Measurements from ENCODE around the gene TIGD3.

The TIGD3 gene, protein sequence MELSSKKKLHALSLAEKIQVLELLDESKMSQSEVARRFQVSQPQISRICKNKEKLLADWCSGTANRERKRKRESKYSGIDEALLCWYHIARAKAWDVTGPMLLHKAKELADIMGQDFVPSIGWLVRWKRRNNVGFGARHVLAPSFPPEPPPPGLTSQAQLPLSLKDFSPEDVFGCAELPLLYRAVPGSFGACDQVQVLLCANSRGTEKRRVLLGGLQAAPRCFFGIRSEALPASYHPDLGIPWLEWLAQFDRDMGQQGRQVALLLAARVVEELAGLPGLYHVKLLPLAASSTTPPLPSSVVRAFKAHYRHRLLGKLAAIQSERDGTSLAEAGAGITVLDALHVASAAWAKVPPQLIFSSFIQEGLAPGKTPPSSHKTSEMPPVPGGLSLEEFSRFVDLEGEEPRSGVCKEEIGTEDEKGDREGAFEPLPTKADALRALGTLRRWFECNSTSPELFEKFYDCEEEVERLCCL

GRCh38 chr11:65354265-65355012 lies at the start of gene TIGD3:
TSS of gene TIGD3 (plus strand) at chr11:65354751. CDS start at chr11:65355809, 1,058 bp downstream.
- FAIRE-seq: no peak

- no peak for FAIRE-seq
These were observed 48.9 kb upstream of the TIGD3 start for GRCh38 chr11:65305501-65306268.

DNA sequence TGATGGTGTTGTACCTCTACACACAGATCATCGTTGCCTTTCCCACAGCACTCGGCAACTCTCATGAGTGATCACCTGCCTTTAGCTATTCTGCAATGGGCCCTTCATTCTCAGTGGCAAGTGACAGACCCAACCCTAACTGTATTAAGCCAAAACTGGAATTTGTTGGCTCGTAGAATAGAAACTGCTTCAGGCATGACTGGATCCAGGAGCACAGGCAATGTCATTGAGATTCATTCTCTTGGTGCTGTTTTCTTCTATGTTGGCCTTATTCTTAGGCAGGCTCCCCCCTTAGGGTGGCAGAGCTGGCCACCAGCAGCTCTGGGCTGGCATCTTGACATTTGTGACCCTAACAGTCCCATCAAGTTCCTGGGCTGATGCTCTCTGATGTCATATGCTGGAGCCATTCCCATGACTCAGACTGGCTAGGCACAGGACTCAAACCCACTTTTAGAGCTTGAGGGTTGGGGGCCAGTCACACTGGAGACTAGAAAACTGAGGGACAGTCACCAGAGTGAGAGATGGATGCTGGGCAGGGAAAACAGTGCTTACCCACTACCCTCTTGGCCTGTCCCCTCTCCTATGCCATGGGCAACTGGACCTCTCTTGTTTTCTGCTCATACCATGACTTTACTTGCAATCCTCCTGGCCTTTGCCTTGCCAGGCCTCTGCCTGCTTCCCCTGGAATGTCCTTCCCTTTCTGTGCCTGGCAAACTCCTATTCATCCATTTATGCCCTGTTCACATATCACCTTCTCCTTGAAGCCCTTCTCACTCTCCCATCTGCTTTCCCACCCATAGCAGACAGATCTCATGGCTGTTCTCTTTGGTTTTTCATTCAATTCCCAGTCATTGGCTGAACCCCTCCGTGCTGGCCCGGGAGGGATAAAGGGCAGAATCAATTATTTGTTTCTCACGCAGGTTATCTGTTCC lies 47.0 kb upstream of the TIGD3 start:
- FAIRE-seq: no peak

DNA sequence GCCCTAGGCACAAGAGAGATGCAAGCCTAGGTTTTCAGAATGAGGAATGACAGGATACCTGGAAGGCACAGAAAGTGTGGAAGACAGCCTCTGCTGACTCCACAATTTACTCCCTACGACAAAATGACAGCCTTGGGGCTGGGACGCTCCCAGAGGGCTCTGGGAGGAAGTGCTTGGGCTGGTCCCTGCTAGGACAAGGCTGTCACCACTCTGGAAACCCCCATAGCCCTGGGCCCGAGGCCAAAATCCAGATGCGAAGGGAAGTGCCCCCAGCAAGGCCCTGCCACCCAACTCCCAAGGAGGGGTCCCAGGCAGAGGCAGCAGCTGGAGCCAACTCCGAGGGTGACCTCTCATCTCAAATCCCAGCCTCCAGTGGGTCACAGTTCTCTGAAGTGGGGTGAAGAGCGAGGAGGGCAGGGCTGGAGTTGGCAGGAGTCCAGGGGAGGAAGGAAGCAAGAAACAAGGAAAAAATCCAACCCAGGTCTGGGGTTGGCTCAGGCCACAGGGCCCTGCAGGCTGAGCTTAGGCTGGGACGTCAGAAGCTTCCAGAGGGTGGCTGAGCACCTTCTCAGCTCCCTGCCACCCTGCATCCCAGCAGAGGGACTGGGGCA lies 46.2 kb upstream of the TIGD3 start:
- FAIRE-seq: no peak

DNA sequence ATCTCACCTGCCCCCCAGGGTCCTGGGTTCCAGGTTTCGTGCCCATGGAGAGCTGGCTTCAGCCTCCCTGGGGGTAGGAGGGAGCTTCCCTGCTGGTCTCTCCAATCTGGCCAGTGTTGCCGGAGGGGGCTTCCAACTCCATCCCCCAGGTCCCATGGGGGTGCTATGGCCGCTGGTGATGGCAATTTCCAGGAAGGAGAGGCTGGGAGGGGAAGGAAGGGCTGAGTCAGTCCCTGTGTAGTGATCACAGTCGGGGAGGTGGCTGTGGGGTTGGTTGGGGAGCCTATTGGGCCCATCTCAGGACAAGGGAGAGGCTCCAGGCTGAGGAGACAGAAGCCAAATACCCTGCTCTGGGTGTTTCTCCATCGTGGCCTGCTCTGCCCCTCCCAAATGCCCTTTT lies 45.5 kb upstream of the TIGD3 start:
- no peak for FAIRE-seq

DNA sequence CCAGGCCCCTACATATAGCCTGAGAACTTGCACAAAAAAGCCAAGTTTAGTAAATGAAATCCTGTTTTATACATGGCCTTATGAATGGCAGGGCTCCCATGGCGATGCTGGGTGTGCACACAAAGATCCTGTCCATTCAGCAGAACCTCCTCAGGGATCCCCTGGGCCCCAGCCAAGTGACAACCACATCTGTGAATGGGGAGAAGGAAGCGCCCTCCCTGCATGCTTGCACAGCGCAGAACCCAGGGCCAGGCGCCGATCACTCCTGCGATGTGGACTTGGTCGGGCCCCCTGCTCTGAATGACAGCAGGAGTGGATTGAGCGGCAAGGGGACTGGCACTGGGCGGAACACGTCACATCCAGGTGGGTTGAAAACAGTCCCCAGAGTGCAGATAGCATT lies 44.3 kb upstream of the TIGD3 start:
- no peak for FAIRE-seq

- FAIRE-seq: no peak
These were observed 43.8 kb upstream of the TIGD3 start for GRCh38 chr11:65310736-65311135.

DNA sequence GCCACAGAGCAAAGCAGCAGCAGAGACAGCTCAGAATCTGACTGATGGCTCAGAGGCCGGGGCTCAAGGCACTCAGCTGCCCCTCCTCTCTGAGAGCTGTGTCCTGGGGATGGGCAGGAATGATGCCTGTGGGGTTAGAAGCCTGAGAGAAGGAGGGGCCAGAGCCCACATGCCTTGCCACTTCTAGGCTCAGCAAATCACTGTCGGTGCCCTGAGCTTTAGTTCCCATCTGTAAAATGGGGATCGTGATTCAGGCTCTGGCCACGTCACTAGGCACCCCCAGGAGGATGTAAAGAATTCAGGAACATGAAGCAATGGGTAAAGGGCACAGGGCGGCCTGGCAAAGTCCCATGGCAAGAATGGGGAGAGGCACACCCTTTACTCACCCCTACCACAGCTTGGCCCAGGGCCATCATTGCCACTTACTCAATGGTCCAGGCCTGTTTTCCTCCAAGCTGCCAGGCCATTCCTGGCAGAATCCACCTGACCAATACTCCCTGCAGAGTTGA lies 43.3 kb upstream of the TIGD3 start:
- no peak for FAIRE-seq

- no peak for FAIRE-seq
These were observed 39.9 kb upstream of the TIGD3 start, which contains the start of gene CDC42EP2 for GRCh38 chr11:65314501-65315203. TSS of gene CDC42EP2 (plus strand) at chr11:65314866. CDS start at chr11:65320899, 6,033 bp downstream.

- no peak for FAIRE-seq
These were observed 39.2 kb upstream of the TIGD3 start for GRCh38 chr11:65315204-65315865.

DNA sequence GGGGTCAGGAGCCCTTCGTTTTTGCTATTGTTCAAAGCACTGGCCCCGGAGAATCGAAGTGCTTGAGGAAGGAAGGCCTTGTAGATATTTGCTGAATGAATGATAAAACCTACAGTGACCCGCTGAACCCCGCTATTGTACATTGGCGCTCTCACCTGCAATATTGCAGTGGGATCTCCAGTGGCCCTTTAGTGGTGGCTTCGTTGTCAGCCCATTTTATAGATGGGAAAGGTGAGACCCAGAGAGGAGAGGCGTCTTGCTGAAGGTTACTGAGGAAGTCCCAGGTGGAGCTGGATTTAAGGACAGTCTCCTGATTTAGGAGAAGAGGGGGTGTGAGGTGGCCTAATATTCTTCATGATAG lies 38.7 kb upstream of the TIGD3 start:
- no peak for FAIRE-seq

DNA sequence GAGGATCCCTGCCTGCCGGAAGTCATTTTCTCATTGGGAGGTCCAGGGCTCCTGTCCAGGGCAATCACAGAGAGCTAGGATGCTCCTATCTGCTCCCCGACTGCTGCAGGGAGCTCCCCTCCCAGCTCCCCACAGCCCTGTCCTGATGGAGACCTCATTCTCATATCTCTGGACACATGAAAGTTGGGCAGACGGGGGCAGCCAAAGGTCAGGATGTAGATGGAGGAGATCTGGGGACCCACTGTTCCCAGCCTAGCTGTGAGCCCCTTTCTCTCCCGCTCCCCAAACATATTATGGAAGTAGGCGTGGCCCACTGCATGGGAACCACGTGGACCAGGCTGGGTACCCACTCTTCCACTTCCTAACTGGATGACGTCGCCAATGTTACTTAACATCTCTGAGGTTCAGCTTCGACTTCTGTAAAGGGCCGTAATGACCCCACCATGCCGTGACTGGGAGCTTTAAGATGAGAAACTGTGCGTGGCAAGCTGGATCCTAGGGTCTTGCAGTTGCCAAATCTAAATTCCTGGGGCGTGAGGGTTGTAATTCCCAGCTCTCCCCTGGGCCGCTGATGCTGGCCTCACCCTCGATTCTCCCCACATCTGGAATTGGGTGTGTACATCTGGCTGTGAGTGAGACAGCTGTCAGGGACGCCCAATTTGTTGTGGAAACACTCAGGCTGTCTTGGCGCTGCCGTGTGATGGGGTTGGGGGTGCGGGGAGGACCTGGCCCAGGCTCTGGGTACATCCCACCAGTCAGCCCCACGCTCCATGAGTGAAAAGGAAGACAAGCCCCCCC lies 38.1 kb upstream of the TIGD3 start:
- no peak for FAIRE-seq

DNA sequence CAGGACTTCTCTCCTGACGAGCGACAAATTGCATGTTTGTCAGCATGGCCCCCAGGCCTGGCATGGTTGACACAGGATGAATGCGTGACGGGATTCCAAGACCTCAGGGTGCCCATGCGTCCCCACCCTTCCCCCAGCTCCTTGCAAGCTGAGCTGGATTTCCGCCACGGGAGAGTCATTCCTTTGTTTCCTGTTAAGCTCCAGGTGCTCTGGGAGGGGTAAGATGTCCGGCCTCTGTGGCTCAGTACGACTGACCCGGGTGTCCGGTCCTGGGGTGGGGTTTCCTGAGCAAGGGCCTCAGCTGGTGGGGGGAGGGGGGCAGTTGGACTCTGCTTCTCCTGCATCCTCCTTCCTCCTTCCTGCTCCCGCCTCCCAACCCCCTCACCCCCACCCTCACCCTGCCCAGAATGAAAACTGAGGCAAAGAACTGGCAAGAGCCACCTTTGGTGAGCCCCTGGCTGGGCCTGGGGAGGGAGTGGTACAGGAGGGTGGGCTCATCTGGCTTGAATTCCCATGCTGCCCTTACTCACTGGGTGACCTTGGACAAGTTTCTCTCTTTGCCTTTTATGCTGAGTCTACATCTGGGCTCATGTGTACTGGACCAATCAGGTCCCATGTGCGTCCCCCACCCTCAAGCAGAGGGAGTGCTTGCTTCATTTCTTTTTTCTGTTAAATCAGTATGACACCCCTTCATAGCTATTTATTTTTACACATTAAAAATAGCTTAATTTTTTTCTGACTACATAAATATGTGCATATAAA lies 37.3 kb upstream of the TIGD3 start:
- FAIRE-seq: peak; percentile 68

DNA sequence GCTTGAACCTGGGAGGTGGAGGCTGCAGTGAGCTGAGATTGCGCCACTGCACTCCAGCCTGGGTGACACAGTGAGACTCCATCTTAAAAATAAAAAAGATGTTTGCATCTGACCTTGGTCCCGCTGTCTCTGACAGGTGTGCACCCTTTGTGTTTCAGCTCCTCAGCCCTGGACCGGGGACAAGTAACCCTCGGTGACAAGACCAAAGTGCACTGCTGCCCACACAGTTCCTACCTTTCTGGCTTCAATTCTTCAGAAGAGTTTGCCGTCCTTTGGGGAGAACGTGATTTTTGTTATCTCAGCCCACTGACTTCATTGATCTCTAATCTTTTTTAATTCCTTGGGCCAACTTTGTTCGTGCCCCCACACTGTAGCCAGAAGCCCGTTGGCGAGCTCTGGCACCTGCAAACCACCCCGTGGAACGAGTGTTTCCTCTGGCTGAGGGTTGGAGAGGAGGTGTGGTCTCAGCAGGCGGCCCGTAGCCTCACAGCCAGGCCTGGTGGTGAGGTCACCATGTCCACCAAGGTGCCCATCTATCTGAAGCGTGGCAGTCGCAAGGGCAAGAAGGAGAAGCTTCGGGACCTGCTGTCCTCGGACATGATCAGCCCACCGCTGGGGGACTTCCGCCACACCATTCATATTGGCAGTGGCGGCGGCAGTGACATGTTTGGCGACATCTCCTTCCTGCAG lies 34.0 kb upstream of the TIGD3 start:
- no peak for FAIRE-seq

GRCh38 chr11:65321076-65321475 lies 33.5 kb upstream of the TIGD3 start:
- FAIRE-seq: no peak

DNA sequence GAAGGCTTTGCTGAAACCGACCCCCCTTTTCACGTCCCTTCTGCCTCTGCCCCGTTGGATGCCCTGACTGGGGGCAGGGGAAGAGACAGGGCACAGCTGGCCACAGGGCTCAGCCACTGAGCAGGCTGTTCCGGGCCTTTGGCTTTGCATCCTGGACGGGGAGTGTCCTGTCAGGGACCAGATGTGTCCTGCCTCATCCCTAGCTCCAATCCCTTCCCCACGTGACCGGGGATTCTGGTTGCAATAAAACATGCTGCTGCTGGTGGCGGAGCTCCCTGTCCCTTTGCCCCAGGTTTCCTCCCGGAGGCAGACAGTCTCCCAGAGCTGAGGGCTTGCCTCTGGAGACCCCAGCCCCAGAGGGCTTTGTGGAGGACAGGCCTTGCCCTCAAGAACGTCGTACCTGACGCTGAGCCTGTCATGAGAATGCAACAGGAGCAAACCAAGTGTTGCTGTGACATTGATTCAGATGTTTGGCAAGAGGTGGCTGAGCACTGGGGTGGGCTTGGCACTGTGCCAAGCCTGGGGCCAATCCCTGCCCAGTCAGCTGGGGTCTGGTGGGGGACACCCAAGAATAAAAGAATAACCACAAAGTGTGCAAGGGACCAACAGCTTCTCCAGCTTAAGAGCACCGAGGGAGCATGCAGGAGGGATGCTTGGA lies 32.6 kb upstream of the TIGD3 start:
- no peak for FAIRE-seq

- FAIRE-seq: no peak
These were observed 30.7 kb upstream of the TIGD3 start for GRCh38 chr11:65323813-65324212.
